A673 (cell line): Measurements from ENCODE around the gene ZDHHC16.
A peak's percentile ranks its signal among the peaks of the same experiment; 100 is the strongest.

Experiments used
- CTCF ChIP-seq: fragments of 300-800, 200-600 bp; sonication (generic); conservative IDR thresholded peaks from 2 replicates; pipeline ENCODE4 v1.5.1; 2017; ENCODE audit warnings: low read depth, mild to moderate bottlenecking, antibody characterized with exemption, low read length, moderate library complexity, mixed read lengths
- EZH2 ChIP-seq: fragments of 200-600 bp; sonication (generic); IDR thresholded peaks from 2 replicates; pipeline ENCODE4 v1.6.1; 2017; ENCODE audit warnings: borderline replicate concordance, low read depth, mild to moderate bottlenecking, mixed read lengths, antibody characterized with exemption, low read length; ENCODE audit not compliant: poor library complexity, severe bottlenecking

DNA sequence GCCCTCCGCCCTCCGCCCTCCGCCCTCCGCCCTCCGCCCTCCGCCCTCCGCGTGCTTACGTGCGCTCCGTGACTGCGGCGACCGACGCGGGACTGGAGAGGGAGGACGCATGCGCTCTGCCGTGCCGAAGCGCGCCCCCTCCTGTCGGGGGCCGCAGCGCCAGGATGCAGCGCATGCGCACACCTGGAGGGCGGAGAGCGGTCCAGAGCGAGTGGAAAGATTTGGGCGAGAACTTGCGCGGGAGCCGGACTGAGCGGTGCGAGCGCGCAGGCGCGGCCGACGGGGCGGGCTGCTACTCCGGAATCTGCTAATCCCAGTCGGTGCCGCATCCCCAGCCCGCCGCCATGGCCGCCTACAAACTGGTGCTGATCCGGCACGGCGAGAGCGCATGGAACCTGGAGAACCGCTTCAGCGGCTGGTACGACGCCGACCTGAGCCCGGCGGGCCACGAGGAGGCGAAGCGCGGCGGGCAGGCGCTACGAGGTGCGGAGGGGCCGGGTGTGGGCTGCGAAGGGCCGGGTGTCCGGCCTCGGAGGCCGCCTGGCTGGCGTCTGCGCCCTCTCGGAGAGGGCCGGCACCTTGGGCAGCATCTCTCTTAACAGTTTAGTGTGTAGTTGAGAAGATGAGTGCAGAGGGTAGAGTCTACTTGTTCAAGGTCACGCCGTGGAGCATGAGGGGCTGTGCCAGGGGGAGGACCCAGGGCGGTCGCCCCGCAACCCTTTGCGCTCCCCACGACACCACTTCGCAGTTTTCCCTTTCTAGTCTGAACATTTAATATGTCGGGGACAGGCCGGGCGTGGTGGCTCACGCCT is 19.8 kb upstream of the ZDHHC16 start, which contains the start of gene PGAM1:
- TF ChIP-seq CTCF (peak; percentile 78), EZH2 (no peak)
